H1 (cell line): Measurements from ENCODE around the gene HOMER2. TPM values are rescaled to one million over a fixed set of nuclear protein-coding genes. Genes with fewer than 3 reads are reported as not detected.

Experiments
- CTCF ChIA-PET: fragments of 300-600 bp; sonication (Branson Sonifier 250); formaldehyde crosslinking; loops from one replicate; lab custom pipeline; 2021; ENCODE audit not compliant: partially characterized antibody; lab: Charles Lee
- POLR2A ChIA-PET: fragments of 300-600 bp; sonication (Branson Sonifier 250); formaldehyde crosslinking; loops from one replicate; lab custom pipeline; 2021; ENCODE audit warnings: inconsistent platforms; ENCODE audit not compliant: partially characterized antibody; lab: Charles Lee
- DNase-seq, 2 experiments: peaks; one replicate each; pipeline versions ENCODE4 v3.0.0 to v3.0.0-alpha.2; 2010 to 2022; ENCODE audit warnings: low spot score in 2 of 2, low read depth in 1 of 2, mixed read lengths in 1 of 2
- FAIRE-seq: peaks from 2 replicates; lab custom pipeline; 2011; peaks lifted over from hg19 to GRCh38; lab: Jason Lieb, UNC
- H2AFZ ChIP-seq: 2 replicates; pipeline ENCODE4 v1.8.1; 2012; ENCODE audit warnings: low read length, inconsistent platforms
- H2AK5ac ChIP-seq: 2 replicates; pipeline ENCODE4 v1.6.1; 2013; ENCODE audit warnings: low read depth, low read length
- H2BK120ac ChIP-seq: replicated peaks from 2 replicates; pipeline ENCODE3; 2013; ENCODE audit warnings: low read depth, low read length, inconsistent platforms
- H2BK12ac ChIP-seq: 2 replicates; pipeline ENCODE4 v1.6.1; 2013; ENCODE audit warnings: low read depth, low read length
- H2BK15ac ChIP-seq: 2 replicates; pipeline ENCODE4 v1.6.1; 2013; ENCODE audit warnings: low read length
- H2BK20ac ChIP-seq: 2 replicates; pipeline ENCODE4 v1.6.1; 2013; ENCODE audit warnings: low read length
- H2BK5ac ChIP-seq: 2 replicates; pipeline ENCODE4 v1.6.1; 2013; ENCODE audit warnings: low read depth, low read length
- H3K14ac ChIP-seq: 2 replicates; pipeline ENCODE4 v1.6.1; 2013; ENCODE audit warnings: inconsistent platforms; ENCODE audit not compliant: insufficient read length
- H3K18ac ChIP-seq: 2 replicates; pipeline ENCODE4 v1.6.1; 2013; ENCODE audit warnings: low read length; ENCODE audit errors: extremely low read depth
- H3K23ac ChIP-seq: 2 replicates; pipeline ENCODE4 v1.6.1; 2013; ENCODE audit warnings: inconsistent platforms; ENCODE audit not compliant: insufficient read length
- H3K23me2 ChIP-seq: 2 replicates; pipeline ENCODE4 v1.6.1; 2013; ENCODE audit warnings: low read depth, low read length
- H3K27ac ChIP-seq: 2 replicates; pipeline ENCODE4 v1.6.1; 2011; ENCODE audit warnings: low read depth, low read length, inconsistent platforms
- H3K27me3 ChIP-seq, 4 experiments: replicated peaks in 1 of 4; 1 replicate in 1 of 4; 2 replicates in 3 of 4; pipeline versions ENCODE4 v1.6.1 to v1.8.1; 2011 to 2013; ENCODE audit warnings: low read length in 3 of 4, mild to moderate bottlenecking in 3 of 4, inconsistent platforms in 2 of 4, mixed read lengths in 2 of 4, moderate library complexity in 1 of 4; ENCODE audit not compliant: control insufficient read depth in 3 of 4, insufficient read depth in 3 of 4; ENCODE audit errors: extremely low read depth in 1 of 4
- H3K36me3 ChIP-seq, 4 experiments: 2 replicates each; pipeline versions ENCODE4 v1.6.1 to v1.8.1; 2011 to 2013; ENCODE audit warnings: mild to moderate bottlenecking in 4 of 4, low read length in 3 of 4, moderate library complexity in 2 of 4, control low read depth in 1 of 4, inconsistent platforms in 1 of 4; ENCODE audit not compliant: insufficient read depth in 4 of 4, control insufficient read depth in 2 of 4
- H3K4ac ChIP-seq: replicated peaks from 2 replicates; pipeline ENCODE3; 2013; ENCODE audit warnings: low read length, low read depth, mixed read lengths, inconsistent platforms; ENCODE audit not compliant: insufficient read length
- H3K4me1 ChIP-seq, 4 experiments: replicated peaks in 1 of 4; 1 replicate in 1 of 4; 2 replicates in 3 of 4; pipeline versions ENCODE4 v1.6.1 to v1.8.1; 2011 to 2013; ENCODE audit warnings: low read length in 3 of 4, inconsistent platforms in 2 of 4, mixed read lengths in 1 of 4; ENCODE audit not compliant: insufficient read depth in 4 of 4, control insufficient read depth in 3 of 4
- H3K4me2 ChIP-seq, 2 experiments: 2 replicates each; pipeline versions ENCODE4 v1.6.1 to v1.8.1; 2011 to 2013; ENCODE audit warnings: low read depth in 2 of 2, low read length in 2 of 2, control low read depth in 1 of 2, inconsistent platforms in 1 of 2, mild to moderate bottlenecking in 1 of 2; ENCODE audit not compliant: insufficient read depth in 1 of 2
- H3K4me3 ChIP-seq, 4 experiments: fragments of 200-600, 300-600 bp in 1 of 4; sonication (generic), shearing (Covaris generic), sonication (Bioruptor Twin) in 1 of 4; 2 replicates each; pipeline versions ENCODE4 v1.5.1 to v1.8.1; 2011 to 2016; ENCODE audit warnings: low read length in 4 of 4, low read depth in 3 of 4, control low read depth in 2 of 4, inconsistent platforms in 2 of 4, mild to moderate bottlenecking in 2 of 4, mixed read lengths in 1 of 4, moderate library complexity in 1 of 4; ENCODE audit not compliant: insufficient read depth in 2 of 4; ENCODE audit errors: extremely low read depth in 1 of 4
- H3K56ac ChIP-seq: replicated peaks from 2 replicates; pipeline ENCODE3; 2013; ENCODE audit warnings: low read depth, mild to moderate bottlenecking, mixed read lengths, low read length, inconsistent platforms; ENCODE audit not compliant: insufficient read length
- H3K79me1 ChIP-seq: 2 replicates; pipeline ENCODE4 v1.6.1; 2013; ENCODE audit warnings: low read depth, low read length, control low read depth
- H3K79me2 ChIP-seq, 2 experiments: 2 replicates each; pipeline versions ENCODE4 v1.6.1 to v1.8.1; 2012 to 2013; ENCODE audit warnings: low read length in 2 of 2, mild to moderate bottlenecking in 2 of 2, inconsistent platforms in 1 of 2; ENCODE audit not compliant: insufficient read depth in 2 of 2, control insufficient read depth in 1 of 2
- H3K9ac ChIP-seq, 4 experiments: replicated peaks in 1 of 4; 1 replicate in 1 of 4; 2 replicates in 3 of 4; pipeline versions ENCODE4 v1.6.1 to v1.8.1; 2011 to 2013; ENCODE audit warnings: low read depth in 3 of 4, low read length in 3 of 4, control low read depth in 2 of 4, mild to moderate bottlenecking in 2 of 4, moderate library complexity in 2 of 4, inconsistent platforms in 1 of 4; ENCODE audit errors: extremely low read depth in 1 of 4
- H3K9me3 ChIP-seq, 2 experiments: 2 replicates each; pipeline versions ENCODE4 v1.6.1 to v1.8.1; 2012 to 2013; ENCODE audit warnings: mild to moderate bottlenecking in 2 of 2, moderate library complexity in 2 of 2, control low read depth in 1 of 2, inconsistent platforms in 1 of 2, low read depth in 1 of 2, low read length in 1 of 2, mixed read lengths in 1 of 2; ENCODE audit not compliant: insufficient read depth in 2 of 2
- H4K20me1 ChIP-seq, 2 experiments: replicated peaks in 1 of 2; 2 replicates each; pipeline versions ENCODE3 to v1.8.1; 2011 to 2013; ENCODE audit warnings: inconsistent platforms in 2 of 2, low read length in 2 of 2, mild to moderate bottlenecking in 1 of 2; ENCODE audit not compliant: insufficient read depth in 2 of 2, control insufficient read depth in 1 of 2
- H4K5ac ChIP-seq: 2 replicates; pipeline ENCODE4 v1.6.1; 2013; ENCODE audit warnings: low read length, low read depth, mixed read lengths, inconsistent platforms; ENCODE audit not compliant: insufficient read length
- H4K8ac ChIP-seq: 2 replicates; pipeline ENCODE4 v1.8.0; 2013; ENCODE audit warnings: mild to moderate bottlenecking, moderate library complexity, low read length, inconsistent platforms; ENCODE audit not compliant: insufficient read depth; ENCODE audit errors: extremely low read depth
- H4K91ac ChIP-seq: replicated peaks from 2 replicates; pipeline ENCODE3; 2013; ENCODE audit warnings: low read length, mixed read lengths, inconsistent platforms; ENCODE audit not compliant: insufficient read length
- BCL11A ChIP-seq, 2 experiments: IDR thresholded peaks; one replicate each; pipeline ENCODE4 v1.6.1; 2011; ENCODE audit warnings: low read depth in 2 of 2, low read length in 2 of 2, mild to moderate bottlenecking in 2 of 2
- KDM5A ChIP-seq: fragments of 200-600 bp; IDR thresholded peaks from 2 replicates; pipeline ENCODE4 v1.7.1; 2012; ENCODE audit warnings: mild to moderate bottlenecking, low read length, inconsistent platforms, mixed read lengths
- RAD21 ChIP-seq, 2 experiments: IDR thresholded peaks in 1 of 2; conservative IDR thresholded peaks in 1 of 2; 2 replicates each; pipeline ENCODE4 v1.6.1; 2011; ENCODE audit warnings: low read depth in 2 of 2, low read length in 2 of 2, improper control_type of control experiment in 1 of 2, inconsistent platforms in 1 of 2, mild to moderate bottlenecking in 1 of 2, moderate library complexity in 1 of 2
- RNF2 ChIP-seq: fragments of 200-900, 300-1000 bp; sonication (generic); IDR thresholded peaks from 2 replicates; pipeline ENCODE4 v1.7.1; 2016; ENCODE audit warnings: borderline replicate concordance, low read depth, mild to moderate bottlenecking, antibody characterized with exemption, low read length; ENCODE audit not compliant: poor library complexity, severe bottlenecking; ENCODE audit errors: missing control alignments
- WGBS, 2 experiments: shearing (Covaris generic) in 1 of 2; methylation state at CpG; one replicate each; pipeline versions ENCODE4 v1.1.6 to v1.1.7; 2013 to 2015; ENCODE audit warnings: low lambda C conversion rate in 2 of 2, mixed read lengths in 2 of 2, inconsistent platforms in 1 of 2, low coverage in 1 of 2, missing lambda C conversion rate in 1 of 2; ENCODE audit not compliant: insufficient replicate concordance in 2 of 2, insufficient coverage in 1 of 2, insufficient read length in 1 of 2; ENCODE audit errors: extremely low coverage in 1 of 2, missing lambda C conversion rate in 1 of 2; 5-methylcytosine and 5-hydroxymethylcytosine counted together
- polyA plus RNA-seq, 7 experiments: library from polyadenylated mRNA; depleted of rRNA in 3 of 7; stranded (reverse) in 5 of 7; unstranded in 2 of 7; fragments of >200 nt in 5 of 7; fragments of 200-250 nt in 2 of 7; gene quantifications; 1 replicate in 5 of 7; 2 replicates in 1 of 7; 4 replicates in 1 of 7; pipeline versions ENCODE4 v1.2.1 to v1.2.3, GENCODE V29; 2011 to 2013; ENCODE audit warnings: missing spikeins in 2 of 7, mixed read lengths in 2 of 7
- total RNA-seq: library from RNA; stranded (reverse); fragmentation: NEBNext Ultra II Directional; extraction: Animal tissue kit (Norgen Biotek cat#: 25700); gene quantifications from 2 replicates; pipeline ENCODE4 v1.2.1, GENCODE V29; 2021
- TF ChIP-seq, protein P1 (sequence below): IDR thresholded peaks from 2 replicates; pipeline ENCODE4 v1.6.1; 2011; ENCODE audit warnings: low read length, improper control_type of control experiment
- TF ChIP-seq, protein P2 (sequence below), 3 experiments: IDR thresholded peaks; 1 replicate in 2 of 3; 2 replicates in 1 of 3; pipeline versions ENCODE4 v1.5.1 to v1.6.1; 2011; ENCODE audit warnings: low read length in 3 of 3, mild to moderate bottlenecking in 3 of 3, inconsistent platforms in 2 of 3, low read depth in 1 of 3, moderate library complexity in 1 of 3; ENCODE audit not compliant: insufficient read depth in 1 of 3; ENCODE audit errors: control extremely low read depth in 1 of 3

The HOMER2 gene
- total and polyA plus RNA-seq, 2 of the 8 experiments (the other 6 are each of a cell fraction or from before 2014, with no cell fraction given): 12.5 to 27.6 TPM

DNA sequence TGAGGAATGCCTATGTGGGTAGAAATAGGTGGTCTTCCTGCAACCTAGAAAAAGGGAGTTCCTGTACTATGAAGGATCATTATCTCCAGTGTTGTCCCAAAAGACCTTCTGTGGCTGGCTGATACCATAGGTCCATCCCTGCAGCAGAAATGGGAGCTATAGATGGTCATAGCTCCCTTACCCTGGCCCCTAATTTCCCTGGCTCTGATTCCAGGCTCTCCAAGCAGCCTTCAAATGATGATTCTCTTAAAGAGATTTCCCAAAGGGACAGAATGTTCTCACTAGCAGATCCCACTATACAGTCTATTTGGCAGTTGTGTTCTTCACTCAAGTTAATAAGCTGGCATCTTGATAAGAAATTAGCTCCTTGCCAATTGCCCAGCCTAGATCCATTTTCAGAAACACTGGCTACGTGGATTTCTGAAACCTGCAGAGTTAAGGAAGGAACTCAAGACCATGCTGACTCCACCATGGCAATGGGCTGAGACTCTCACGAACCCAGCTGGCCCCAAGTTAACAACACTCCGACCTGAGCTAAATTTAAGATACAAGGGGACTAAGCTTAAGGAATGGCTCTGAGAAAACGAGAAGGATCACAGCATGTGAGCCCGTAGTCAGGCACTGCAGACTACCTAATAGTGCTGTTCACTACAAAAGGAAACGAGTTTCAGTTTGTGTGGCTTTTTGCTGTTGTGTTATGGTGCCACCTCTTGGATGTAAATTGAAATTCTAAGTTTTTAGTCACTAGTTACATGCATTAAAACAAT lies 47.6 kb upstream of the HOMER2 start:
- Histone ChIP-seq H2AK5ac (no peak overlapping the region), H2BK5ac (no peak overlapping the region), H3K36me3 (peaks cover 0 to 2% (median 0%) of the 10 kb centered on the region in 4 experiments; a peak in 1 of 8 replicates), H4K20me1 (no peaks in the 10 kb centered on the region), H3K4me1 (peaks cover 0 to 2% (median 0%) of the 10 kb centered on the region in 4 experiments; a peak in 1 of 7 replicates), H3K4me2 (no peak overlapping the region), H3K9me3 (peaks cover 0 to 3% of the 10 kb centered on the region in 2 experiments; a peak in 1 of 4 replicates), H2BK20ac (no peak overlapping the region), H4K91ac (no peak overlapping the region), H2BK15ac (no peak overlapping the region), H3K56ac (no peak overlapping the region), H3K4ac (no peak overlapping the region), H3K14ac (no peak overlapping the region), H3K27me3 (no peaks in the 10 kb centered on the region), H3K79me2 (no peaks in the 10 kb centered on the region), H3K9ac (no peak overlapping the region; a peak in 1 of 7 replicates), H3K23me2 (no peaks in the 10 kb centered on the region), H4K8ac (no peak overlapping the region), H4K5ac (no peak overlapping the region), H2BK12ac (no peak overlapping the region), H2AFZ (no peak overlapping the region), H2BK120ac (no peak overlapping the region), H3K23ac (no peak overlapping the region), H3K4me3 (no peak overlapping the region), H3K18ac (no peak overlapping the region), H3K79me1 (no peaks in the 10 kb centered on the region), H3K27ac (no peak overlapping the region)
- POLR2A ChIA-PET: interaction anchor here (0.9 to 1.1 kb wide), 2 partner anchors 11 to 201 kb away, joined by 4 to 5 read pairs; no protein-coding TSS in a partner anchor
- DNase-seq: peak in 1 of 2 experiments; percentile 43
- CTCF ChIA-PET: interaction anchor here (0.6 to 2.4 kb wide), 32 partner anchors 9 to 464 kb away, joined by 3 to 27 read pairs (median 3); partner anchors contain the start of genes AP3B2, C15orf40 and RAMAC
- WGBS, 2 experiments: 50% methylated on average over 6 of the region's 6 CpGs; no CpG with 5 or more reads in 1 of the 2 experiments
- peak; percentile 55 for FAIRE-seq
- TF ChIP-seq KDM5A (no peak), RAD21 (IDR thresholded peaks at IDR 0.05 in 1 of 2, conservative IDR thresholded peaks at IDR 0.05 in 1 of 2; ENCODE audit: low read depth in 2 of 2, low read length in 2 of 2) (peak; percentile 82 to 83), BCL11A (IDR thresholded peaks at IDR 0.05; ENCODE audit: low read depth in 2 of 2, low read length in 2 of 2) (no peak), RNF2 (no peak)
- TF ChIP-seq, protein P1, sequence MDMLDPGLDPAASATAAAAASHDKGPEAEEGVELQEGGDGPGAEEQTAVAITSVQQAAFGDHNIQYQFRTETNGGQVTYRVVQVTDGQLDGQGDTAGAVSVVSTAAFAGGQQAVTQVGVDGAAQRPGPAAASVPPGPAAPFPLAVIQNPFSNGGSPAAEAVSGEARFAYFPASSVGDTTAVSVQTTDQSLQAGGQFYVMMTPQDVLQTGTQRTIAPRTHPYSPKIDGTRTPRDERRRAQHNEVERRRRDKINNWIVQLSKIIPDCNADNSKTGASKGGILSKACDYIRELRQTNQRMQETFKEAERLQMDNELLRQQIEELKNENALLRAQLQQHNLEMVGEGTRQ: no peak
- TF ChIP-seq, protein P2, sequence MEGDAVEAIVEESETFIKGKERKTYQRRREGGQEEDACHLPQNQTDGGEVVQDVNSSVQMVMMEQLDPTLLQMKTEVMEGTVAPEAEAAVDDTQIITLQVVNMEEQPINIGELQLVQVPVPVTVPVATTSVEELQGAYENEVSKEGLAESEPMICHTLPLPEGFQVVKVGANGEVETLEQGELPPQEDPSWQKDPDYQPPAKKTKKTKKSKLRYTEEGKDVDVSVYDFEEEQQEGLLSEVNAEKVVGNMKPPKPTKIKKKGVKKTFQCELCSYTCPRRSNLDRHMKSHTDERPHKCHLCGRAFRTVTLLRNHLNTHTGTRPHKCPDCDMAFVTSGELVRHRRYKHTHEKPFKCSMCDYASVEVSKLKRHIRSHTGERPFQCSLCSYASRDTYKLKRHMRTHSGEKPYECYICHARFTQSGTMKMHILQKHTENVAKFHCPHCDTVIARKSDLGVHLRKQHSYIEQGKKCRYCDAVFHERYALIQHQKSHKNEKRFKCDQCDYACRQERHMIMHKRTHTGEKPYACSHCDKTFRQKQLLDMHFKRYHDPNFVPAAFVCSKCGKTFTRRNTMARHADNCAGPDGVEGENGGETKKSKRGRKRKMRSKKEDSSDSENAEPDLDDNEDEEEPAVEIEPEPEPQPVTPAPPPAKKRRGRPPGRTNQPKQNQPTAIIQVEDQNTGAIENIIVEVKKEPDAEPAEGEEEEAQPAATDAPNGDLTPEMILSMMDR (IDR thresholded peaks at IDR 0.05; ENCODE audit: control extremely low read depth in 1 of 3, insufficient read depth in 1 of 3, low read depth in 1 of 3, low read length in 3 of 3): peak in 2 of 3 experiments; percentile 37 to 49; a peak in 2 of 4 replicates
